ENCODE results near the gene PAPOLG. TPM values are rescaled to one million over a fixed set of nuclear protein-coding genes. Genes with fewer than 3 reads are reported as not detected.

Gene PAPOLG
- total and polyA plus RNA-seq, 9 of the 15 experiments (the other 6 are each of a cell fraction or from before 2014, with no cell fraction given): 3.9 to 16.3 (median 10.0) TPM

- Histone ChIP-seq H3K4me1 (replicated peaks in 1 of 2; ENCODE audit: control insufficient read depth in 2 of 2, insufficient read depth in 2 of 2, low read length in 2 of 2) (peaks cover 0 to 2% of the 10 kb centered on the region in 2 experiments; a peak in 2 of 5 replicates), H3K27ac (ENCODE audit: extremely low read depth, low read depth, low read length) (no peak overlapping the region), H3K4me2 (ENCODE audit: insufficient read depth, low read length) (no peak overlapping the region), H4K20me1 (replicated peaks; ENCODE audit: control insufficient read depth, insufficient read depth, low read length) (no peaks in the 10 kb centered on the region), H3K79me2 (ENCODE audit: control insufficient read depth, insufficient read depth, low read length) (no peaks in the 10 kb centered on the region), H3K9me3 (replicated peaks; ENCODE audit: control insufficient read depth, insufficient read depth, low read depth, low read length) (no peaks in the 10 kb centered on the region), H3K27me3 (ENCODE audit: control insufficient read depth in 2 of 2, insufficient read depth in 2 of 2, low read length in 2 of 2) (peaks cover 10 to 25% of the 10 kb centered on the region in 2 experiments), H3K36me3 (ENCODE audit: control insufficient read depth, insufficient read depth, low read length) (no peaks in the 10 kb centered on the region), H3K9me1 (ENCODE audit: control insufficient read depth, insufficient read depth, low read length) (no peaks in the 10 kb centered on the region), H2AFZ (ENCODE audit: low read depth, low read length) (no peak overlapping the region), H3K4me3 (no peak overlapping the region), H3K9ac (ENCODE audit: insufficient read depth in 1 of 2, low read depth in 2 of 2, low read length in 2 of 2) (no peak overlapping the region)
- DNase-seq (ENCODE audit: extremely low read depth in 1 of 4, low spot score in 3 of 4): peak in 3 of 4 experiments; percentile 17 to 35 (median 22)
- intact Hi-C loops (cut with micrococcal nuclease) (no loop called here), in situ Hi-C loops (cut with MboI) (no loop called here)
- WGBS (ENCODE audit: insufficient coverage, low coverage, missing lambda C conversion rate): 20% methylated on average over 4 of the region's 4 CpGs
- no peak for FAIRE-seq
- CTCF ChIA-PET (ENCODE audit: low intra/inter-chr PET ratio): no interaction called here
- peak; percentile 32 for ATAC-seq
- POLR2A ChIA-PET: interaction anchor here (0.7 to 2.0 kb wide), 3 partner anchors 8 to 11 kb away, joined by 3 to 7 read pairs (median 3); no protein-coding TSS in a partner anchor
- no TSS peak for BruUV-seq (replicated peaks)
- TF ChIP-seq HMG20B (CRISPR knock-in tag; IDR thresholded peaks at IDR 0.05) (no peak), CREM (IDR thresholded peaks at IDR 0.05; ENCODE audit: low read depth) (peak; percentile 34; the same call in 1 of the 2 replicates), ZNF445 (CRISPR knock-in tag; IDR thresholded peaks at IDR 0.05; ENCODE audit: low read depth) (no peak), ZFP1 (CRISPR knock-in tag; IDR thresholded peaks at IDR 0.05) (no peak), MNT (conservative IDR thresholded peaks at IDR 0.05) (no peak), PCBP1 (IDR thresholded peaks at IDR 0.05; ENCODE audit: low read depth, low read length, poor library complexity, severe bottlenecking) (no peak), HDAC3 (IDR thresholded peaks at IDR 0.05; ENCODE audit: borderline replicate concordance, partially characterized antibody) (no peak), RFX1 (IDR thresholded peaks at IDR 0.05) (no peak), ZNF3 (CRISPR knock-in tag; IDR thresholded peaks at IDR 0.05) (no peak), CREB5 (CRISPR knock-in tag; IDR thresholded peaks at IDR 0.05) (no peak), TRIM25 (IDR thresholded peaks at IDR 0.05; ENCODE audit: borderline replicate concordance) (no peak), ZNF778 (CRISPR knock-in tag; IDR thresholded peaks at IDR 0.05) (no peak), RB1 (IDR thresholded peaks at IDR 0.05; ENCODE audit: low read depth) (no peak)
- TF ChIP-seq, protein P1, sequence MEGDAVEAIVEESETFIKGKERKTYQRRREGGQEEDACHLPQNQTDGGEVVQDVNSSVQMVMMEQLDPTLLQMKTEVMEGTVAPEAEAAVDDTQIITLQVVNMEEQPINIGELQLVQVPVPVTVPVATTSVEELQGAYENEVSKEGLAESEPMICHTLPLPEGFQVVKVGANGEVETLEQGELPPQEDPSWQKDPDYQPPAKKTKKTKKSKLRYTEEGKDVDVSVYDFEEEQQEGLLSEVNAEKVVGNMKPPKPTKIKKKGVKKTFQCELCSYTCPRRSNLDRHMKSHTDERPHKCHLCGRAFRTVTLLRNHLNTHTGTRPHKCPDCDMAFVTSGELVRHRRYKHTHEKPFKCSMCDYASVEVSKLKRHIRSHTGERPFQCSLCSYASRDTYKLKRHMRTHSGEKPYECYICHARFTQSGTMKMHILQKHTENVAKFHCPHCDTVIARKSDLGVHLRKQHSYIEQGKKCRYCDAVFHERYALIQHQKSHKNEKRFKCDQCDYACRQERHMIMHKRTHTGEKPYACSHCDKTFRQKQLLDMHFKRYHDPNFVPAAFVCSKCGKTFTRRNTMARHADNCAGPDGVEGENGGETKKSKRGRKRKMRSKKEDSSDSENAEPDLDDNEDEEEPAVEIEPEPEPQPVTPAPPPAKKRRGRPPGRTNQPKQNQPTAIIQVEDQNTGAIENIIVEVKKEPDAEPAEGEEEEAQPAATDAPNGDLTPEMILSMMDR (IDR thresholded peaks at IDR 0.05 in 2 of 3, conservative IDR thresholded peaks at IDR 0.05 in 1 of 3; ENCODE audit: insufficient read depth in 2 of 3, low read depth in 1 of 3, low read length in 3 of 3): peak in 2 of 3 experiments; percentile 42 to 52; a peak in 4 of 6 replicates
- TF ChIP-seq, protein P2, sequence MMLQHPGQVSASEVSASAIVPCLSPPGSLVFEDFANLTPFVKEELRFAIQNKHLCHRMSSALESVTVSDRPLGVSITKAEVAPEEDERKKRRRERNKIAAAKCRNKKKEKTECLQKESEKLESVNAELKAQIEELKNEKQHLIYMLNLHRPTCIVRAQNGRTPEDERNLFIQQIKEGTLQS (IDR thresholded peaks at IDR 0.05): peak; percentile 83
- TF ChIP-seq, protein P2 (CRISPR knock-in tag; conservative IDR thresholded peaks at IDR 0.05): no peak
Measured at GRCh38 chr2:60818272-60818671, 62.2 kb downstream of the PAPOLG start.
